ENCODE measurements around the gene ABR. TPM values are rescaled to one million over a fixed set of nuclear protein-coding genes. Genes with fewer than 3 reads are reported as not detected.
"Not testable (repeated sequence)": the region's sequence is repeated elsewhere in the genome, so short reads cannot be mapped to it uniquely, and the experiment has no call there.

Gene ABR
- total and polyA plus RNA-seq, 7 donors, result 30.4 to 146 (median 79.3) TPM

DNA sequence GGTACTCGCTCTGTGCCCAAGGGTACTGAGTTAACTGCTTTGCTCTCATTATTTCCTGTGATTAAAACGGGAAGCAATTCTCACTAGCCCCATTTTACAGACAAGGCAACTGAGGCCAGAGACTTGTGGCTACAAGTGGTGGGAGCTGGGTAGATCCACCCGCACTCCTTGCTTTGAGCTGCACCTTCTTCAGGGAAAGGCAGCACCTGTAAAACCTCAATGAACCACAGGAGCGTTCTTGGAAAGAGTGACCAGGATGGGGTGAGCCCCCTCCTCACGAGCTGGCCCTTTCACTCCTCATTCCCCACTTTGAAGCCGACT is 102.8 kb downstream of the ABR start:
- TF ChIP-seq EP300 (IDR thresholded peaks at IDR 0.05), result no peak
- TF ChIP-seq POLR2A (IDR thresholded peaks at IDR 0.05), result no peak
- TF ChIP-seq POLR2AphosphoS5 (IDR thresholded peaks at IDR 0.05), result no peak
- TF ChIP-seq, protein P1, sequence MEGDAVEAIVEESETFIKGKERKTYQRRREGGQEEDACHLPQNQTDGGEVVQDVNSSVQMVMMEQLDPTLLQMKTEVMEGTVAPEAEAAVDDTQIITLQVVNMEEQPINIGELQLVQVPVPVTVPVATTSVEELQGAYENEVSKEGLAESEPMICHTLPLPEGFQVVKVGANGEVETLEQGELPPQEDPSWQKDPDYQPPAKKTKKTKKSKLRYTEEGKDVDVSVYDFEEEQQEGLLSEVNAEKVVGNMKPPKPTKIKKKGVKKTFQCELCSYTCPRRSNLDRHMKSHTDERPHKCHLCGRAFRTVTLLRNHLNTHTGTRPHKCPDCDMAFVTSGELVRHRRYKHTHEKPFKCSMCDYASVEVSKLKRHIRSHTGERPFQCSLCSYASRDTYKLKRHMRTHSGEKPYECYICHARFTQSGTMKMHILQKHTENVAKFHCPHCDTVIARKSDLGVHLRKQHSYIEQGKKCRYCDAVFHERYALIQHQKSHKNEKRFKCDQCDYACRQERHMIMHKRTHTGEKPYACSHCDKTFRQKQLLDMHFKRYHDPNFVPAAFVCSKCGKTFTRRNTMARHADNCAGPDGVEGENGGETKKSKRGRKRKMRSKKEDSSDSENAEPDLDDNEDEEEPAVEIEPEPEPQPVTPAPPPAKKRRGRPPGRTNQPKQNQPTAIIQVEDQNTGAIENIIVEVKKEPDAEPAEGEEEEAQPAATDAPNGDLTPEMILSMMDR (IDR thresholded peaks at IDR 0.05), result no peak
- Histone ChIP-seq H3K4me3 (no peak overlapping the region), H3K27ac (no peak overlapping the region), H3K36me3 (peaks cover 0 to 26% (median 5%) of the 10 kb centered on the region in 4 donors), H3K4me1 (peaks cover 0 to 31% (median 25%) of the 10 kb centered on the region in 4 donors), H3K9me3 (no peaks in the 10 kb centered on the region), H3K27me3 (no peaks in the 10 kb centered on the region)
- WGBS, 2 donors, result 90 to 93% methylated on average over 6 of the region's 6 CpGs
- intact Hi-C loops (cut with DNase I), result no loop called here
- no peak for DNase-seq

DNA sequence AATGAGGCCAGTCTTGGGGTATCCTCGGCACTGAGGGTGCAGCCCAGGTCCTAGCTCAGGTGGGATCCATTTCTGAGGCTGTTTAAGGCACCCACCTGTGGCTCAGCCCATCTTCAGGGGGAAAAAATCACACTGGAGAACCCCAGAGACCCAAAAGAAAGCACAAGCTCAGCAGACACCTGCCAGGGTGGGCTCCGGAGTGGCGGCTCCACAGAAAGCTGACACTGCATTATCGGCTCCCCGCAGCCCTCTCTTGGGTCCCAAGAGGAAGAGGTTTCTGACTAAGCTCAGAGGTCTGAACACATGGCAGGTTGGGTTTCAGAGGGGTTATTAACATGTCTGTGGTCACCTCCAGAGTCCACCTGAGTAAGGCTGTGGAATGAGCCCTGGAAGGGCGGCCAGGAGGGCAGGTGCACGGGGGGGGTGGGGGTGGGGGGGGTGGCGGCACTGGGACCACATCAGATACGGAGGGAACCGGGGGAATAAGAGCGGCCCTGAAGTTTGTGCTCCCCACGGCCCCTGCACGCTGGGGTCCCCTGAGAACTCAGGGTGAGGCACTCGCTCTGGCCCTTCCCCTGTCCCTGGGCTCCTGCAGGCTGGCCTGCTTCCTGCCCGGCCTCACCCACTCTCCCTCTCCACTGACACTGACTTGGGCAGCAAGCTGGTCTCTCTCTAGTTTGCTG is 103.3 kb downstream of the ABR start:
- no peaks in the 10 kb centered on the region for H3K9me3 ChIP-seq
- no peak overlapping the region for H3K4me3 ChIP-seq
- TF ChIP-seq POLR2AphosphoS5 (IDR thresholded peaks at IDR 0.05), result no peak
- TF ChIP-seq EP300 (IDR thresholded peaks at IDR 0.05), result no peak
- no peak for TF ChIP-seq POLR2A (IDR thresholded peaks at IDR 0.05)
- TF ChIP-seq, protein P1 (IDR thresholded peaks at IDR 0.05), result no peak
- H3K27ac ChIP-seq, result no peak overlapping the region
- intact Hi-C loops (cut with DNase I), result no loop called here
- no peaks in the 10 kb centered on the region for H3K27me3 ChIP-seq
- no peak for DNase-seq
- WGBS, 2 donors, result 87 to 93% methylated on average over 15 of the region's 15 CpGs
- peaks cover 0 to 28% (median 22%) of the 10 kb centered on the region in 4 donors for H3K4me1 ChIP-seq
- H3K36me3 ChIP-seq, result peaks cover 0 to 31% (median 8%) of the 10 kb centered on the region in 4 donors

DNA sequence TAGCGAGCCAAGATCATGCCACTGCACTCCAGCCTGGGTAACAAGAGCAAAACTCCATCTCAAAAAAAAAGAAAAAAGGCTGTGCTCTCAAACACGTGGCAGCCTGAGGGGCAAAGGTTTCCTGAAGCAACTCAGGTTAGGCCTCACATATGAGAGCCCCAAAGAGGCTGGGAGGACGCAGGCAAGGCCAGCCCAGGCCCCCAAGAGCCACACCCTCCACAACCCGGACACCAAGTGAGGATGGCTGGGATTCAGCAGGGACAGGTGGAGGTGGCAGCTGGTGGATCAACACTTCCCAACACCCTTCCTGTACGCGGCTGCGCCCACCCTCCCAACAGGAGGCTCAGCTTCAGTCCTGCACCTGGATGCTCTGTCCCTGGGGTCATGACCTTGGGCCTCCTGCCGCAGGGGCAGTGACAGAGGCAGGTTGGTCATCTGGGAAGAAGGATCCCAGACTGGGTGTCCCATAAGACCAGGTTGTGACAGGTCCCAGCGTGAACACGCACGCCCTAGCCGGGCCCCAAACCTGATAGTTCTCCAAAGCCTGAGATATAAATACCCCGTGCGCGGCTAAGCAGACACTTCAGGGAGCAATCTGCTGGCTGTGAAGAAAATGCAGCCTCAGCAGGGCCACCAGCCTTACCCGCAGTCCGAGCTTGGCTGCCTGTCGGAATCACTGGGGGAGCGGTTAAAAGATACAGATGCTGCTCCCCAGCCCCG is 104.7 kb downstream of the ABR start:
- WGBS, 2 donors, result 70 to 84% methylated on average over 20 of the region's 20 CpGs
- Histone ChIP-seq H3K36me3 (peaks cover 1 to 45% (median 15%) of the 10 kb centered on the region in 4 donors), H3K4me1 (peaks cover 0 to 19% (median 13%) of the 10 kb centered on the region in 4 donors), H3K4me3 (no peak overlapping the region), H3K27ac (no peak overlapping the region), H3K9me3 (no peaks in the 10 kb centered on the region), H3K27me3 (no peaks in the 10 kb centered on the region)
- no peak for DNase-seq
- TF ChIP-seq, protein P1 (IDR thresholded peaks at IDR 0.05), result no peak
- TF ChIP-seq EP300 (IDR thresholded peaks at IDR 0.05) (no peak), POLR2AphosphoS5 (IDR thresholded peaks at IDR 0.05) (no peak), POLR2A (IDR thresholded peaks at IDR 0.05) (no peak)
- intact Hi-C loops (cut with DNase I), result no loop called here

DNA sequence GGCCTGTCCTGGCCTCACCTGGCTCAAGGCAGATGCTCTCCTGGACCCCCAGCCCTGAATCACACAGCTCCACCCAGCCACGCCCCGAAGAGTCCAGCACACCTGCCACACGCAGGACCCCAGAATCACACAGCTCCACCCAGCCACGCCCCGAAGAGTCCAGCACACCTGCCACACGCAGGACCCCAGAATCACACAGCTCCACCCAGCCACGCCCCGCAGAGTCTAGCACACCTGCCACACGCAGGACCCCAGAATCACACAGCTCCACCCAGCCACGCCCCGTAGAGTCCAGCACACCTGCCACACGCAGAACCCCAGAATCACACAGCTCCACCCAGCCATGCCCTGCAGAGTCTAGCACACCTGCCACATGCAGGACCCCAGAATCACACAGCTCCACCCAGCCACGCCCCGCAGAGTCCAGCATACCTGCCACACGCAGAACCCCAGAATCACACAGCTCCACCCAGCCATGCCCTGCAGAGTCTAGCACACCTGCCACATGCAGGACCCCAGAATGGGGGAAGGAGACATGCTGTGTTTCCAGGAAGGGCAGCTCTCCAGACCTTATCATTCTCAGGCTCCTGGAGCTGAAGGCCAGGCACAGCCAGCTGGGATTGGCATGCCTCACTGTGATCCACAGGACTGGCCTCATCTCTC is 105.7 kb downstream of the ABR start:
- peaks cover 2 to 54% (median 23%) of the 10 kb centered on the region in 4 donors for H3K36me3 ChIP-seq
- H3K4me3 ChIP-seq; H3K27me3 ChIP-seq; DNase-seq; H3K9me3 ChIP-seq; H3K27ac ChIP-seq; intact Hi-C loops (cut with DNase I): not testable (repeated sequence)
- WGBS, 2 donors, result 31 to 72% methylated on average over 15 of the region's 15 CpGs
- H3K4me1 ChIP-seq, result peaks cover 0 to 15% (median 10%) of the 10 kb centered on the region in 4 donors
